Upper lobe of left lung (tissue), 6 donors: ENCODE data around the gene GRIPAP1. TPM values are rescaled to one million over a fixed set of nuclear protein-coding genes. Genes with fewer than 3 reads are reported as not detected.

Source experiments
- ATAC-seq, 2 donors: fragments of 200-7000 bp; cut with Tn5 transposase; one replicate each; pipeline ENCODE4 v1.9.1; 2022; ENCODE audit warnings: mild to moderate bottlenecking in 2 of 2, moderate library complexity in 2 of 2; ENCODE audit not compliant: low FRiP score in 2 of 2
- DNase-seq, 2 donors: peaks; one replicate each; pipeline ENCODE4 v3.0.0-alpha.2; 2019 to 2020
- H3K27ac ChIP-seq, 4 donors: fragments of 200-600 bp; sonication (generic); one replicate each; pipeline ENCODE4 v1.5.1; 2016 to 2019
- H3K27me3 ChIP-seq, 4 donors: fragments of 200-600 bp; sonication (generic); one replicate each; pipeline ENCODE4 v1.5.1; 2017 to 2019
- H3K36me3 ChIP-seq, 4 donors: fragments of 200-600 bp; sonication (generic); one replicate each; pipeline ENCODE4 v1.5.1; 2016 to 2019
- H3K4me1 ChIP-seq, 4 donors: fragments of 200-600 bp; sonication (generic); one replicate each; pipeline ENCODE4 v1.5.1; 2018 to 2019
- H3K4me3 ChIP-seq, 4 donors: fragments of 200-600 bp; sonication (generic); one replicate each; pipeline ENCODE4 v1.5.1; 2017 to 2019; ENCODE audit warnings: mild to moderate bottlenecking in 2 of 4, moderate library complexity in 1 of 4
- H3K9me3 ChIP-seq, 4 donors: fragments of 200-600 bp; sonication (generic); one replicate each; pipeline ENCODE4 v1.5.1; 2018 to 2019
- EP300 ChIP-seq, 4 donors: sonication (generic); formaldehyde crosslinking; IDR thresholded peaks; one replicate each; pipeline ENCODE4 v1.5.1; 2017; ENCODE audit warnings: antibody characterized with exemption in 4 of 4, control low read depth in 2 of 4
- POLR2A ChIP-seq, 4 donors: fragments of 450-650 bp; IDR thresholded peaks; one replicate each; pipeline ENCODE4 v1.5.1; 2016 to 2017; ENCODE audit warnings: antibody characterized with exemption in 4 of 4, mild to moderate bottlenecking in 2 of 4
- POLR2AphosphoS5 ChIP-seq, 2 donors: sonication (generic); formaldehyde crosslinking; IDR thresholded peaks; one replicate each; pipeline ENCODE4 v1.5.1; 2017; ENCODE audit warnings: antibody characterized with exemption in 2 of 2
- WGBS, 2 donors: methylation state at CpG; one replicate each; pipeline ENCODE4 v1.1.5; 2017 to 2018; 5-methylcytosine and 5-hydroxymethylcytosine counted together
- total RNA-seq, 6 donors: library from RNA; depleted of rRNA in 4 of 6; stranded (reverse); fragments of >200 nt in 4 of 6; gene quantifications; one replicate each; pipeline versions ENCODE4 v1.1.0 to v1.2.1, GENCODE V29; 2016 to 2021
- TF ChIP-seq, protein P1 (sequence below), 6 experiments: fragments of 450-650 bp in 4 of 6; fragments of 200-600 bp in 2 of 6; sonication (generic) in 2 of 6; IDR thresholded peaks; one replicate each; pipeline ENCODE4 v1.5.1; 2016 to 2019; ENCODE audit warnings: antibody characterized with exemption in 6 of 6
- donor health status: DM: no; HTN: no; CAD: no; lungs with moderate emphysema.
- donor health status: DM: no; HTN: yes; CAD: no; lungs with severe emphysema.

Gene GRIPAP1
- total RNA-seq, 6 donors from 2014 or later = 37.5 to 140 (median 50.8) TPM

DNA sequence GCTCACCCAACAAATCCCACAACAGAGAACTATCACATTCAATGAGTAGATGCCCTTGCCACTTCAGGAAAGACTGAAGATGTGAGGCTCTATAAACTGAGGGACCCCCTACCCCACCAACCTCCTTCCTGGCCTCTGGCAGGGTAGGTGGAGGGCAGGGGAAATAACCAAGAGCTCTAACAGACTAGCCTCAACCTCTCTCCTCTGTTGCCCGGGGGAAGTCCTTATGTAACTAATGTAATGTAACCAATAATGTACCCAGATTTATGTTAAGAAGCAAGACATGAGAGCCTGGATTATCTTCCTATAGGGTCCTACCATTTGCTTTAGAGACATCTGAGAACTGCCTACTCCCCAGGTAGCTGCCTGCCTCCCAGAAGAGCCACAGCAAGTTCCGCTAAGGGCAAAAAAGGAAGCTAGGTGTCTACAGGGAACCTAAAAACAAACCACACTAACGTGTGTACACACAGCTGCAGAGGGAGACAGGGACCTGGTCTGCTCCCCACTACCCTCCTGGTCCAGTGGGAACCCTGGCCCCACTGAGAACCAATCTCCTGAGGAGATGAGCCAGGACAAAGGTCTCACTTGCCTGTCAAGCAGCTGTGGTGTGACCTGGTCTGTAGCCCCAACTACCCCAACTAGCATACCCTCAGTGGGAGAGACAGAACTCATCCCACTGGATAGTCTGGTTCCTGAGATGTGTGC is 62.4 kb downstream of the GRIPAP1 start:
- no peak for ATAC-seq
- Histone ChIP-seq H3K27ac (peak overlapping the region; percentile 24 to 85 (median 80)), H3K4me1 (peaks cover 12 to 47% (median 21%) of the 10 kb centered on the region in 4 donors), H3K27me3 (no peaks in the 10 kb centered on the region), H3K4me3 (no peak overlapping the region), H3K9me3 (no peaks in the 10 kb centered on the region), H3K36me3 (peaks cover 0 to 15% (median 1%) of the 10 kb centered on the region in 4 donors)
- TF ChIP-seq POLR2A (IDR thresholded peaks at IDR 0.05) (no peak), EP300 (IDR thresholded peaks at IDR 0.05) (no peak), POLR2AphosphoS5 (IDR thresholded peaks at IDR 0.05) (no peak)
- TF ChIP-seq, protein P1, sequence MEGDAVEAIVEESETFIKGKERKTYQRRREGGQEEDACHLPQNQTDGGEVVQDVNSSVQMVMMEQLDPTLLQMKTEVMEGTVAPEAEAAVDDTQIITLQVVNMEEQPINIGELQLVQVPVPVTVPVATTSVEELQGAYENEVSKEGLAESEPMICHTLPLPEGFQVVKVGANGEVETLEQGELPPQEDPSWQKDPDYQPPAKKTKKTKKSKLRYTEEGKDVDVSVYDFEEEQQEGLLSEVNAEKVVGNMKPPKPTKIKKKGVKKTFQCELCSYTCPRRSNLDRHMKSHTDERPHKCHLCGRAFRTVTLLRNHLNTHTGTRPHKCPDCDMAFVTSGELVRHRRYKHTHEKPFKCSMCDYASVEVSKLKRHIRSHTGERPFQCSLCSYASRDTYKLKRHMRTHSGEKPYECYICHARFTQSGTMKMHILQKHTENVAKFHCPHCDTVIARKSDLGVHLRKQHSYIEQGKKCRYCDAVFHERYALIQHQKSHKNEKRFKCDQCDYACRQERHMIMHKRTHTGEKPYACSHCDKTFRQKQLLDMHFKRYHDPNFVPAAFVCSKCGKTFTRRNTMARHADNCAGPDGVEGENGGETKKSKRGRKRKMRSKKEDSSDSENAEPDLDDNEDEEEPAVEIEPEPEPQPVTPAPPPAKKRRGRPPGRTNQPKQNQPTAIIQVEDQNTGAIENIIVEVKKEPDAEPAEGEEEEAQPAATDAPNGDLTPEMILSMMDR (IDR thresholded peaks at IDR 0.05) = no peak
- 51 to 58% methylated on average over 2 to 3 of the region's 3 CpGs for WGBS, 2 donors
- DNase-seq = no peak

- ATAC-seq (no peak), DNase-seq (no peak)
- TF ChIP-seq POLR2AphosphoS5 (IDR thresholded peaks at IDR 0.05) = no peak
- no peak for TF ChIP-seq EP300 (IDR thresholded peaks at IDR 0.05)
- no peak for TF ChIP-seq POLR2A (IDR thresholded peaks at IDR 0.05)
- TF ChIP-seq, protein P1 (IDR thresholded peaks at IDR 0.05) = no peak
- Histone ChIP-seq H3K27ac (peak overlapping the region; percentile 24 to 85 (median 80)), H3K4me3 (no peak overlapping the region), H3K27me3 (no peaks in the 10 kb centered on the region), H3K9me3 (no peaks in the 10 kb centered on the region), H3K4me1 (peaks cover 12 to 45% (median 21%) of the 10 kb centered on the region in 4 donors), H3K36me3 (peaks cover 0 to 23% (median 6%) of the 10 kb centered on the region in 4 donors)
- 67 to 85% methylated on average over 1 of the region's 1 CpG for WGBS, 2 donors
Measured at GRCh38 chrX:48938721-48939425, 63.2 kb downstream of the GRIPAP1 start.

GRCh38 chrX:48937054-48937907 is 64.8 kb downstream of the GRIPAP1 start:
- Histone ChIP-seq H3K27me3 (no peaks in the 10 kb centered on the region), H3K27ac (peak overlapping the region; percentile 78 to 85 (median 82)), H3K4me1 (peaks cover 12 to 41% (median 21%) of the 10 kb centered on the region in 4 donors), H3K4me3 (no peak overlapping the region), H3K9me3 (no peaks in the 10 kb centered on the region), H3K36me3 (peaks cover 0 to 32% (median 10%) of the 10 kb centered on the region in 4 donors)
- DNase-seq = peak; percentile 75 to 86
- WGBS, 2 donors = 20 to 24% methylated on average over 1 to 9 of the region's 9 CpGs
- peak; percentile 75 to 77 for ATAC-seq
- TF ChIP-seq EP300 (IDR thresholded peaks at IDR 0.05) (peak in 2 of 4 donors; percentile 39 to 87), POLR2A (IDR thresholded peaks at IDR 0.05) (peak in 1 of 4 donors; percentile 37), POLR2AphosphoS5 (IDR thresholded peaks at IDR 0.05) (peak; percentile 69 to 76)
- TF ChIP-seq, protein P1 (IDR thresholded peaks at IDR 0.05) = peak in 3 of 6 experiments; percentile 20 to 31 (median 23)

GRCh38 chrX:48936429-48937053 is 65.5 kb downstream of the GRIPAP1 start:
- no peak for ATAC-seq
- TF ChIP-seq, protein P1 (IDR thresholded peaks at IDR 0.05) = no peak
- TF ChIP-seq POLR2AphosphoS5 (IDR thresholded peaks at IDR 0.05) (no peak), EP300 (IDR thresholded peaks at IDR 0.05) (no peak), POLR2A (IDR thresholded peaks at IDR 0.05) (no peak)
- Histone ChIP-seq H3K4me1 (peaks cover 12 to 41% (median 17%) of the 10 kb centered on the region in 4 donors), H3K4me3 (no peak overlapping the region), H3K27me3 (no peaks in the 10 kb centered on the region), H3K27ac (peak overlapping the region; percentile 78 to 85 (median 82)), H3K9me3 (no peaks in the 10 kb centered on the region), H3K36me3 (peaks cover 0 to 35% (median 12%) of the 10 kb centered on the region in 4 donors)
- WGBS, 2 donors = 91 to 94% methylated on average over 2 to 8 of the region's 8 CpGs
- DNase-seq = no peak
